ACHN (cell line): ENCODE results near the gene TSPAN18.

Source experiments
- DNase-seq: peaks from one replicate; pipeline ENCODE4 v3.0.0-alpha.2; 2015
- in situ Hi-C: cut with HindIII; loops from 2 replicates; pipeline ENCODE4 v1.10.0; 2017; ENCODE audit warnings: low sequenced_read_pairs, low pct_ligation_motif_present, low pct_unique_long_range_greater_than_20kb

TSPAN18 gene

DNA sequence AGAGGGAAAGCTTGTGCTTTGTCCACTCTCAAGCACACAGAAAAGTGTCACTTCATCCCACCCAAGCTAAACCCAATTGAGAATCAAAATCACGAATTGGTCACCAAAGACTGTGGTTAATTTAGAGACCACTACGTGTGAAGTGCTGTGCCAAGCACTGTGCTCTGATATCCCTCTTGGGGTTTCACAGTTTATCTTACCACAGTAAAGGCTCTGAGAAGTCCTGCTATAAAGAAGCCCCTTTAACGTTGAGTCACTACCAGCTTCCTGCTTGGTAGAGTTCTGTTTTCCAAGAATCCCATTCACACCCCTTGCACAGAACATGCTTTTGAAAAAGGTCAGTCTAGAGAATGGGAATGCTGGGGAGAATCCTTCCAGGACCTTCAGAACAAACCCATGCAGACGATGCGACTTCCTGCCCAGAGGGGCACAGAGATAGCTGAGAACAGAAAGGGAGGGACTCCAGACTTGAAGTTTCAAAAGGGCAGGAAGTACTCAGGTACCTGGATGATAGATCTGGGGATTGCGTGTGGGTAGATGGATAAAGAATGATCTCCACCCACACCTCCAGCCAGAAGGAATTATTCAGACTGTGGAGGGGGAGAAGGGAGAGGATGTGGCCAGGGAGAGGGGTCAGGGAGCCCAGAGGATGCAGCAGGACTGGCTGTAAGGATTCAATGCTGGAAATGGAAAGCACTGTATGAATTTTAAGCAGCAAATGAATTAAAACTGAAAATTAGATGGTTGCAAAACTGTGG lies 18.1 kb upstream of the TSPAN18 start:
- no peak for DNase-seq
- in situ Hi-C loops: no loop called here

DNA sequence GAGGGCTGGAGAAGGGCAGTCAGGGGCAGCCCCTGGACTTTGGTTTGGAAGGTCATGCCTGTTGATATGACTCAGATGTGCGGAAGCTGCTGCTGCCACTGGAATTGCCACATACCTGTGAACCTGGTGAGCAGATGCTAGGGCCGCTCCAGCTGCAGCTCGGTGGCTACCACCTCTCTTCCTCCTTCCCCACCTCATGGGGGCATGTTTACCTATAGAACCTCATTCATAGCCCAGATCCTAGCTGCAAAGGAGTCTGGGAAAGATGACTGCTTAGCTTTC lies 17.5 kb upstream of the TSPAN18 start:
- no peak for DNase-seq
- in situ Hi-C loops: no loop called here

DNA sequence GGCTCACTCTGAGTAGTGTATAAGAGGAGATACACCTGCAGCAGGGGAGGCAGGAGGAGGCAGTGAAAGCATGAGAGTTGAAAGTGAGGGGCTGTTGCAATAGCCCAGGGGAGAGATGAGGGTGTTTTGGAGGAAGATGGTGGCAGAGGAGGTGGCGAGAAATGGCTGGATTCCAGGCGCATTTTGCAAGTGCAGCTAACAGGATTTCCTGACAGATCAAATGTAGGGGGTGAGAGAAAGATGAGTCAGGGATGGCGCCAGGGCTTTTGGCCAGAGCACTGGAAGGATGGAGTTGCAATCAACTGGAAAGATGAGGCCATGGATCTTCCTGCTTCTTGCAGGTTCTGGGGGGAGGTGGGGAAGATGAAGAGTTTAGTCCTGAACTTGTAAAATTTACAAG lies 16.8 kb upstream of the TSPAN18 start:
- in situ Hi-C loops: no loop called here
- no peak for DNase-seq

DNA sequence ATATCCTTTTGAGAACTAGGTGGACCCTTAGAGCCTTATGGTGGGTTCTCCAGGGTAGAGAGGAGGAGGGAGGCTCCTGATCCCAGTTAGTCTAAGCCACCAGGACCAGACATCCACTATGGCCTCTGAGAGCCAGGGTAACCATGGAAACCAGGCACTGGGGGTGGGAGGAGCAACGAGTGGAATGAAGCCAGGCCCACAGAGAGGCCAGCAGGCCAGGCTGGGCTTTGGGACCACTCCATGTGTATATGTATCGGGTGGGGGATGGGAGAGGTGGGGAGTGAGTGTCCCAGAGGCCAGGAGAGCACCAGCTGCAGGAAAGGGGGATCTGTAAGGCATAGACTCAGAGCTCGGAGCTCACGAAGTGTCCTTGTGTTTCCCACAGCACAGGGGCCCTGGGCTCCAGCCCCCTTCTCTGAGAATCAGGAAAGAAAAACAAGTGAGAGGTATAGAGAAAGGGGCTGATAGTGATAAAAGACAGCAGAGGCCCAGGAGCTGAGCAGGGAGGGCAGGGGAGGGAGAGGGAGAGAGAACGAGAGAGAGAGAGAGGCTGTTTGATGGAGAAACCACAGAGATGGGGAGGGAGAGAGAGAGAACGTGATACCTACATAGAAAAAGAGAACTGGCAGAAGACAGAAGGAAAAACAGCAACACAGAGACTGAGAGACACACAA lies 15.5 kb upstream of the TSPAN18 start:
- no peak for DNase-seq
- in situ Hi-C loops: no loop called here

DNA sequence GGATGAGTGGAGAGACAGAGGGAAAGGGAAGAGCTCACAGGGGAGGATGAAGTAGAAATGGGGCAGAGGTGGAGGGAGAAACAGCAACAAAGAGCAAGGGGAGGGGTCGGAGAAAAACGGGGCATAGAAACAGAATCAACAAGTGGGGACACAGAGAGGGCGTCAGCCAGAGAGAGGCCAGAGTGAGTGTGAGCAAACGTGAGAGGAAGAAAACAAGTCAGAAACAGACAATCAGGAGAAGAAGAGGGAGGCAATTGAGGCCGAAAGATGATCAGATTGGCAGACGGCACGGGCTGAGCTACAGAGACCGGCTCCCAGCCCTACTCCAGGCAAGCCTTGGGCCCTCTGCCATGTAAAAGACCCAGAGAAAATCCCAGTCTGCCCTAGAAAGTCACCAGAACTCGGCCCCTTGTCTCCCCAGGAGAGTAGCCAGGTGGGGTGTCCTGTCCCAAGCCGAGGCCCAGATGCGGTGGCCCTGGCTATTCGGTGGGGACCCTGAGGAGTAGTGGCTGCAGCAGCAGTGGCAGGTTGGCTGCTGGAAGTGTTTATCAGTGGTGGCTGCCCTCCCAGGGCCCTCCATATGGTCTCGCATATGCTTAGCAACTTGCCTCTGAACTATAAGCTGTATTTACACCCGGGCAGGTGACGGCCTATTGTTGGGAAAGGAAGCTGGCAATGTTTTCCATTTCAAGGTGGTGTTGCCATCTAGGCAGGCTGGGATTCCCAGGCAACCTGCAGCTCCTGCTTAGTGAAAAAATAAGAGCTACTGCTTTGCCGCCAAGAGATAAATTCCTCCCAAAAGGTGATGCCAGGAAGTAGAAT lies 14.8 kb upstream of the TSPAN18 start:
- in situ Hi-C loops: no loop called here
- no peak for DNase-seq

DNA sequence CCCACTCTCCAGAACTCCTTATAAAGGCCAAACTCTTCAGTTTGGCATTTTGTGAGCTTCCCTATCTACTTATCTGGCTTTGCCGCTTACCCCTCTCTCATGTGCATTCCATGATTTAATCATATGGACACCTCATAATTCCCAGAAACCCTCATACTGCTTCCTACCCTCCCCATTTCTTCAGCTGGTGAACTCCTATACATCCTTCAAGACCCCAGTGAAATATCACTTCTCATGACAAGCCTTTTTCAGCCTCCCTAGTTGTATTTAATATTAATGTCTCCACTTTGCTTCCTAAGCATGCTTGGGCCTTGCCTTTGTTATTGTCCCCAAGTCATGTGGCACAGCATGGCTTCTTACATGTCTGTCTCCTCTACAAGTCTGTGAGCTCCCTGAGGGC lies 13.7 kb upstream of the TSPAN18 start:
- in situ Hi-C loops: no loop called here
- DNase-seq: no peak

DNA sequence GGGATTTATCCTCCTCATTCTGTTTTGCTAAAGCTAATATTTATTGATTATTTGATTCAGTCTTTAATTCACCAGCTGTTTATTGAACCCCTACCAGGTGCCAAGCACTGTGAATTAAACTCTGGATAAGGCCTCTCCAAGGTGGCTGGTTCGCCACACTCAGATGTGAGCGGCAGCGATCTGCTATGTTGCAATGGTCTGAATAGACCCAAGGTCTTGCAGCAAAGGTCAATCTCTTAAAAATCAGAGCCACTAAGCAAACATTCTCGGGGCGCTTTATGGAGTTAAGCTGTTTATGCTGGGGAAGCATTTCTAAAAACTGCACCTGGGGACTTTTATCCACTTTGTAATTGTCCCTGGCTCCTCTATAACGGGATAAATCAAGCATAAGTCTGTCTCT lies 10.5 kb upstream of the TSPAN18 start:
- in situ Hi-C loops: no loop called here
- DNase-seq: no peak

DNA sequence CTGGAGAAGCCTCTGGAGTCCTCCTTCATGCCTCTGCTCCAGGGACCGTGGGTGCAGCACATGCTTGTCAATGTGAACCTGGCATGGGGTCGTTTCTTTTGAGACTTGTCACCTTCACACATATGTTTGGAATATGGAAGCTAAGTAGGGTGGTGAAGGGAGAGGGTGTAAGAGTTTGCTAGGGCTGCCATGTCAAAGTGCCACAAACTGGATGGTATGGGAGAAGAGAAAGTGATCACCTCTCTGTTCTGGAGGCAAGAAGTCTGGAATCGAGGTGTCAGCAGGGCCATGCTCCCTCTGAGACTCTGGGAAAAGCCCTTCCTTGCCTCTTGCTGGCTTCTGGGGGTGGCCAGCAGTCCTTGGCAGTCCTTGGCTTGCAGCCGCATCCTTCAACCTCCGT lies 8.7 kb upstream of the TSPAN18 start:
- DNase-seq: no peak
- in situ Hi-C loops: no loop called here

DNA sequence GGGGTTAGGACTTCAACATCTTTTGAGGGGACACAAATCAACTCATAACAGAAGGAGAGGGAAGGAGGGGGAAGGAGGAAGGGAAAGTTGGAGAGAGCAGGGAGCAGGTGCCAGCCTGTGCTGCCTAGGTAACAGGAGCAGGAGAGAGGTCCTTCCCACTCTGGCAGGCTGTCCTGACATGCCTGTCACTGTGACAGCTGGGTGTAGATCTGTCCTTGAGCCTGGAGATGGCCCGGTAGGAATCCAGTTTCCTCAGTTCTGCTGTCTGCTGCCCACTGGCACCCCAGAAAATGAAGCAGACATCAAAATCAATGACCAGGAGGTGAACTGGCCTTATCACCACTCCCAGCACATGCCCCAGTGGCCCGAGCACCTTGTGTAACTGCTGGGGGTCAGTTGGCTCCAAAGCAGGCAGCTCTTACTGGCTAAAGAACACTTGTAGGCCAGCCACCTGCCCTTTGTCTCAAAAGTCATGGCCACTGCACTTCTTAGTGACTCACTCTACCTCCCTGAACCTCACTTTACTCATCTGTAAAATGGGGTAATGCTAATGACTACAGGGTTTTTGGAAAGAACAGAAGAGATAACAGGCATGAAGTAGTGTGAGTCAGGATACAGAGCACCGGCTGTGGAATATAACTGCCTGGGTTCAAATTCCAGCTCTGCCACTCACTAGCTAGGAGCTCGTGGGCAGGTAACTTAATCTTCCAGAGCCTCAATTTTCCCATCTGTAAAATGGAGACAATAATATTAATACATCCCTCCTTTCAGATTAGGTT lies 8.0 kb upstream of the TSPAN18 start:
- no peak for DNase-seq
- in situ Hi-C loops: no loop called here

DNA sequence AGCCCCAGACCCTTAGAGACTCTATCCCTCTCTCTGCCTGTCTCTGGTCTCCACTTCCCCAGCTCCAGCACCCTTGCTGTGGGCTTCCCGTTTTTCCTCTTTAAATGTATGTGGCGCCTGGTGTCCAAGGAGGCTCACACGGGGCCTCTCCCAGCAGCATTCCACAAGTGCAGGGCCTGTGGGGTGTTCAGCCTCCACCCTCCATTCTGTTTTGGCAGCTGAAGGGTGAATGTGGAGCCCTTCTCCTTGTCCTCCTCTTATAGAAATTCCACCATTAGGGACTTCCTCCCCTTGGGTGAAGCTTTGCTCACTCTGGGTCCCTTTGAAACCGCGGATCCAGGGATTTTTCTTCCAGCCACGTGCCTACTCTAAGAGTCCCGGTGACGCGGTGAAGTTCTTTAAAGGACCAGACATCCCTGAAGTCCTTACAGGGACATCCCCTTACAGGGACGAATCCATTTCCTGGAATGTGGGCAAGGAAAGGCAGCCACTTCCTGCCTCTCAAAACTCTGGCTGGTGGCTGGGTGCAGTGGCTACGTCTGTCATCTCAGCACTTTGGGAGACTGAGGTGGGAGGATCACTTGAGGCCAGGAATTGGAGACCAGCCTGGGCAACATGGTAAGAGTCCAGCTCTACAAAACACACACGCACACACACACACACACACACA lies 1.6 kb upstream of the TSPAN18 start:
- DNase-seq: no peak
- in situ Hi-C loops: no loop called here

DNA sequence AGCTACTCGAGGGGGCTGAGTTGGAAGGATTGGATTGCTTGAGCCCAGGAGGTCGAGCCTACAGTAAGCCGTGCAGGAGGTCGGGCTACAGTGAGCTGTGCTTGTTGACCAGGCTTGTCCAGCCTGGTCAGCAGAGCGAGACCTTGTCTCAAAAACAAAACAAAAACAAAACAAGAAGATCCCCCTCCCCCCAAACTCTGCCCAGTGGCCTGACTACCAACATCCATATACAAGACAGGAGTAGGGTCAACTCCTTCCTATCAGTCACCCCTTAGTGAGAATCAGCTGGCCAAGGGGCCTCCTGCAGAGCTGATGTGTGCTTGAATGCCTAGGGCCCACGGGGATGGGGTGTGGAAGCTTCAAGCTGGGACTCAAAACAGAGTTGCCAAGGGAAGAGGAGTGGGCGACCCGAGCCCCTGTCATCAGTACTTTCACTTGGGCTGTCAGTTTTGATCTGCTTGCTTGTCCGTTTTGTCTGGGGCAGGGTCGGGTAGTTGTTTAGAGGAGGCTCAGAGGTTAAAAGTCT lies 942 bp upstream of the TSPAN18 start:
- DNase-seq: no peak
- in situ Hi-C loops: no loop called here

DNA sequence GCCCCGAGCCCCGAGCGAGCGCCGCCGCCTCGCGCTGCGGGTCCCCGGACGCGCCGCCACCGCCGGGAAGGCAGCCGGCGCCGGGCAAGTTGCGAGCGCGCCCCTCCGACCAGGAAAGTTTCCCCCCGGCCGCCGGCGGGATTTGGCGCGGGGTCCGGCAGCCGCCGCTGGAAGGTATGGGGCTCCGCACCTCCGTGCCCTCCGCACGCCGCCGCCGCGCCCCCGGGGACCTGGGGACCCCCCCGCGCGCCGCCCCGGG lies 281 bp downstream of the TSPAN18 start:
- in situ Hi-C loops: no loop called here
- DNase-seq: no peak

DNA sequence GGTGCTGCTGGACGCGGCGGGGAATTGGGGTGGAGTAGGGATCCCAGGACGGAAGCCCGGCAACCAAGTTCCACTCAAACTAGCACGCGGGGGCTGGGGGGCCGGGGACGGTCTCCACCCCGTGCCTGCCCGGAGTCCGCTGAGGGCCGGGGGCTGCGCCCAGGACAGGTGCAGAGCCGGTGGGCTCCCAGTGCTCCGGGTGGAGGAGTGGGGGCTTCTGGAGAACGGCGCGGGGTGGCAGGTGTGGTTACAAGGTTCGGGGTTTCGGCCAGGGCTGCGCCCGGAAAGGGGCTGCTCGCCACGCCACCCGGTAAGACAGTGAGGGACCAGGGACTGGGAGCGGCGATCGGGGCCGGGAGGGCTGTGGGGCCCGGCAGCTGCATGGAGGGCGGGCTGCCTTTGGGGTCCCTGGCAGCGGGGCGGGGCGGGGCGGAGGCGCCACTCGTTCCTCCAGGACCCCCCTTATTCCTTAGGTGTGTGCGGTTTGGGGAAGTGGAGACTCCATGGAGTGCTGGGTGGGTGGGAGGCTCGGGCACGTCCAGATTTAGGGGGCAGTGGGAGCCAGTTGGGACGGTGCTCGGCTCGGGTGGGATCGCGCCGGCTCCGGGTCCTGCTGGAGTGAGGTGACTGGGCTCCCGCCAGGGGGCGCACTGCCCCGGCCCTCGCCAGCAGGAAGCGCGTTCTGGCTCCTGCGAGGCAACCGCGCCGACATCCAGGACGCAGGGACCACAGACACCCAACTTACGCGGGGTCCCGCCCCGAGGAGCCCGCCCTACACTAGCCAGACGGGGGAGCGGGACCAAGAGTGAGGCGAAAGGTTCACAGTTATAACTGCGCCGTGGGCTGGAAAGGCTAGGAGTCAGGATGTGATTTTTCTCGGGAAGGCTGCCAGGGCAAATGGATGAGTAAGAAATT lies 868 bp downstream of the TSPAN18 start:
- DNase-seq: peak; percentile 52
- in situ Hi-C loops: no loop called here

DNA sequence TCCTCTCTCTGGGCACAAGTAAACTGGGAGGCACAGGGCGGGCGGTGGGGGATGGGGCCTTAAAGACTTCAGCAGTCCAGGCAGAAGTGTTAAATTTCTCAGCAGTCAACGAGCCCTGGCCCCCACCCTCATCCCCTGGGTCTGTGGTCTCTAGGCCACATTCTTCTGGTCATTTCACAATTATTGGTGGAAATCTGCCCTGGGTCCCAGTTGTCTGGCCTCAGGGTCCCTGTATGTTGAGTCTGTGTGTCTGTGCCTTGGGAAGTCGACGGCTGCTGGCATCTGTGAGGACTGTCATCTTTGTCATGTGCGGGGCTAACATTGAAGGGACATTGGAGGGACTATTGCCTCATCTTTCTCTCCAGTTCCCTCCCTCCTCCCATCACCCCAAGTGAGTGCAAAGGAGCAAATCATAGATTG lies 1.7 kb downstream of the TSPAN18 start:
- DNase-seq: no peak
- in situ Hi-C loops: no loop called here

DNA sequence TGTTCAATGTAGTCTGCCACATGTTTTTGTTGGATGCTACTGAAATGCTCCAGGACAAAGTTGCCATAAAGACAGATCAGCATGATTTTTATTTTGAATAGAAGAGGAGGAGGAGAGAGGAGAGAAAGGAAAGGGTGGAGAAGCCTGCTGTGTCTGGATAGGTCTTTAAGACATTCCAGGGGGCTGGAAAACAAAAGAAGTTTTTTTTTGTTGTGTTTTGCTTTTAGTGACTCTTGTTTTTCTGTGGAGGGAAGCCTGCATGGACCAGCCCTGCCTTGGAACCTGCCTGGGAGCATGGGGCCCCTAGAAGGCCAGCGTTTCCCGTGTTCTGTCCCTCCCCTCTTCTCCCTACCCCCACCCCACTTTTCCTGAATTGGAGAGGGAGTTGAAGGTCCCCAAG lies 2.3 kb downstream of the TSPAN18 start:
- DNase-seq: no peak
- in situ Hi-C loops: no loop called here

DNA sequence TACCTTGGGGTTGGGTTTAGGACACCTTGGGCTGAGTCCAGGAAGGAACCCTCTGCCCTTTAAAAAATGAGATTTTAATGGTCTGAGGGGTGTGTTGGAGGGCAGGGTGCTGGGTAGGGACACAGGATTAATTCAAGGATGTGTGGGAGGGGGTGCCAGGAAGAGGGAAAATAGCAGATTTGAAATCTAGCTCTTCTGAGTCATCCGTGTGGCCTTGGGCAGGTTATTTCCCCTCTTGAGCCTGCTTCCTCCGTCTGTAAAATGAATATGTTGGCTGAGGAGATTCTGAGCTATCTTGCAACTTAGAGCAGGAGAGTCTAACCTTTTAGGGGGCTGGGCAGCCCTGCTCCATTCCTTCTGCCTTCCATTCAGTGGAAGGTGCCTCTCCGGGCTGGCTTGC lies 3.0 kb downstream of the TSPAN18 start:
- in situ Hi-C loops: no loop called here

DNA sequence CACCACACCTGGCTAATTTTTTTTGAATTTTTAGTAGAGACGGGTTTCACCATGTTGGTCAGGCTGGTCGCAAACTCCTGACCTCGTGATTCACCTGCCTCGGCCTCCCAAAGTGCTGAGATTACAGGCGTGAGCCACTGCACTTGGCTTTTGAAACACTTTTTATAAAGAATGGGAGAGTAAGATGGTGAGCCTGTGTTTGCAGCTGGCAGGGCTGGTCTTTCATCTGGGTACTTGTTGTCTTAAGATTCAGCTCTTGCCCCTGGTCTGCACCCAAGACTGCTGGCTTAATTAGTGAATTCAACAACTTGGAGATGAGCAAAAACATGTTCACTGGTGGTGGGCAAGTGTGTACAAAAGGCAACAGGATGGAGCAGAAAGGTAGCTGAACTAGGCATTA lies 4.0 kb downstream of the TSPAN18 start:
- DNase-seq: no peak
- in situ Hi-C loops: no loop called here

More for the DNA sequence above, 3.0 kb downstream of the TSPAN18 start:
- no peak for DNase-seq
